Pancreas (tissue), 10 donors: ENCODE measurements around the gene MBD2. TPM values are rescaled to one million over a fixed set of nuclear protein-coding genes. Genes with fewer than 3 reads are reported as not detected.
"Not testable (repeated sequence)": the region's sequence is repeated elsewhere in the genome, so short reads cannot be mapped to it uniquely, and the experiment has no call there.

Source experiments
- ATAC-seq, 4 donors: fragments of 200-7000 bp; cut with Tn5 transposase; one replicate each; pipeline versions ENCODE4 v1.8.0 to v1.9.1; 2020; ENCODE audit warnings: mild to moderate bottlenecking in 4 of 4, moderate library complexity in 4 of 4
- DNase-seq, 6 donors: peaks; one replicate each; pipeline ENCODE4 v3.0.0-alpha.2; 2020
- FAIRE-seq: peaks from 2 replicates; lab custom pipeline; 2012; peaks lifted over from hg19 to GRCh38; lab: Jason Lieb, UNC
- H3K27ac ChIP-seq, 4 donors: fragments of 200-600 bp; sonication (generic); 1 replicate in 3 of 4; 2 replicates in 1 of 4; pipeline versions ENCODE4 v1.5.0 to v1.8.0; 2020
- H3K27me3 ChIP-seq, 4 donors: fragments of 200-600 bp; one replicate each; pipeline ENCODE4 v1.8.0; 2021
- H3K36me3 ChIP-seq, 3 donors: fragments of 200-600 bp; sonication (generic) in 1 of 3; one replicate each; pipeline versions ENCODE4 v1.5.0 to v1.8.0; 2020 to 2021
- H3K4me1 ChIP-seq, 3 donors: fragments of 200-600 bp; one replicate each; pipeline ENCODE4 v1.8.0; 2021
- H3K4me3 ChIP-seq, 4 donors: fragments of 200-600 bp; sonication (generic) in 2 of 4; one replicate each; pipeline versions ENCODE4 v1.5.0 to v1.8.0; 2020 to 2021
- H3K9me3 ChIP-seq, 4 donors: fragments of 200-600 bp; one replicate each; pipeline ENCODE4 v1.8.0; 2021
- CTCF ChIP-seq, 4 donors: fragments of 200-600 bp; sonication (generic) in 3 of 4; IDR thresholded peaks; one replicate each; pipeline versions ENCODE4 v1.5.0 to v1.8.0; 2021; ENCODE audit warnings: antibody characterized with exemption in 4 of 4
- WGBS, 2 donors: extraction: QIAGEN DNeasy Blood & Tissue Kit; methylation state at CpG; one replicate each; pipeline ENCODE4 v1.1.7; 2013; 5-methylcytosine and 5-hydroxymethylcytosine counted together
- intact Hi-C, 3 donors: fragments of 100-400 bp; cut with DNase I; formaldehyde crosslinking; loops; one replicate each; pipeline versions ENCODE4 v1.11.1 to v1.14.2; 2022
- polyA plus RNA-seq, 2 donors: library from polyadenylated mRNA; stranded (reverse); fragments of 200-250 nt; gene quantifications; one replicate each; pipeline ENCODE4 v1.2.3, GENCODE V29; 2013
- total RNA-seq, 6 donors: library from RNA; stranded (reverse); fragmentation: NEBNext Ultra II Directional in 4 of 6; extraction: Animal tissue kit (Norgen Biotek cat#: 25700) in 4 of 6; gene quantifications; one replicate each; pipeline versions ENCODE4 v1.2.1 to v1.2.4, GENCODE V29; 2021 to 2023
- donor health status: healthy with polysubstance abuse.
- donor health status: DM: no; HTN: no; CAD: no; lungs with moderate emphysema.
- donor health status: DM: no; HTN: no; CAD: no.
- donor health status: control.
- donor health status: control.
- donor health status: Bipolar disorder and iron deficiency.
- donor health status: DM: yes; HTN: yes; CAD: no.
- donor health status: DM: no; HTN: no; CAD: no.
- donor health status: DM: no; HTN: no; CAD: no.
- donor health status: DM: yes; HTN: yes; CAD: no.

The MBD2 gene
- total and polyA plus RNA-seq, 8 donors = 15.7 to 60.5 (median 47.0) TPM

- no peaks in the 10 kb centered on the region for H3K27me3 ChIP-seq
- TF ChIP-seq CTCF (IDR thresholded peaks at IDR 0.05) = no peak
- ATAC-seq (no peak), FAIRE-seq (no peak), DNase-seq (no peak)
- H3K27ac ChIP-seq = no peak overlapping the region
- 47 to 75% methylated on average over 1 of the region's 1 CpG for WGBS, 2 donors
- H3K9me3 ChIP-seq = no peaks in the 10 kb centered on the region
- no peaks in the 10 kb centered on the region for H3K36me3 ChIP-seq
- H3K4me1 ChIP-seq = peaks cover 0 to 9% (median 5%) of the 10 kb centered on the region in 3 donors
- H3K4me3 ChIP-seq = no peak overlapping the region
- intact Hi-C loops = no loop called here
Measured at GRCh38 chr18:54263904-54264336, 39.5 kb upstream of the MBD2 start.

- H3K27me3 ChIP-seq = no peaks in the 10 kb centered on the region
- FAIRE-seq (no peak), ATAC-seq (peak in 1 of 4 donors; percentile 56), DNase-seq (no peak)
- intact Hi-C loops = no loop called here
- H3K27ac ChIP-seq = no peak overlapping the region
- H3K4me3 ChIP-seq = no peak overlapping the region
- H3K4me1 ChIP-seq = peaks cover 3 to 20% (median 5%) of the 10 kb centered on the region in 3 donors
- no peak for TF ChIP-seq CTCF (IDR thresholded peaks at IDR 0.05)
- H3K36me3 ChIP-seq = no peaks in the 10 kb centered on the region
- no peaks in the 10 kb centered on the region for H3K9me3 ChIP-seq
- WGBS, 2 donors = 81 to 88% methylated on average over 3 of the region's 3 CpGs
Measured at GRCh38 chr18:54261894-54262293, 37.4 kb upstream of the MBD2 start.

- 55 to 63% methylated on average over 9 of the region's 9 CpGs for WGBS, 2 donors
- Histone ChIP-seq H3K4me1 (peaks cover 5 to 20% (median 8%) of the 10 kb centered on the region in 3 donors), H3K27me3 (no peaks in the 10 kb centered on the region), H3K36me3 (no peaks in the 10 kb centered on the region), H3K27ac (peak overlapping the region in 2 of 4 donors; percentile 34 to 54), H3K9me3 (no peaks in the 10 kb centered on the region), H3K4me3 (no peak overlapping the region)
- FAIRE-seq (no peak), ATAC-seq (peak; percentile 79 to 85 (median 82)), DNase-seq (no peak)
- intact Hi-C loops = no loop called here
- TF ChIP-seq CTCF (IDR thresholded peaks at IDR 0.05) = no peak
Measured at GRCh38 chr18:54260396-54261072, 36.1 kb upstream of the MBD2 start.

- FAIRE-seq, intact Hi-C loops: not testable (repeated sequence)
Measured at GRCh38 chr18:54257818-54258217, 33.3 kb upstream of the MBD2 start.

GRCh38 chr18:54257015-54257414 lies 32.5 kb upstream of the MBD2 start:
- Histone ChIP-seq H3K27me3 (no peaks in the 10 kb centered on the region), H3K27ac (no peak overlapping the region), H3K9me3 (no peaks in the 10 kb centered on the region), H3K36me3 (no peaks in the 10 kb centered on the region), H3K4me3 (no peak overlapping the region), H3K4me1 (peaks cover 17 to 35% (median 20%) of the 10 kb centered on the region in 3 donors)
- no peak for DNase-seq
- 39 to 49% methylated on average over 2 of the region's 2 CpGs for WGBS, 2 donors
- TF ChIP-seq CTCF (IDR thresholded peaks at IDR 0.05) = no peak
- no peak for ATAC-seq
- no peak for FAIRE-seq
- intact Hi-C loops = no loop called here

More at GRCh38 chr18:54257818-54258217, 33.3 kb upstream of the MBD2 start:
- not testable (repeated sequence) for DNase-seq, H3K4me3 ChIP-seq, H3K27ac ChIP-seq, H3K36me3 ChIP-seq, ATAC-seq, H3K27me3 ChIP-seq, H3K9me3 ChIP-seq
- WGBS, 2 donors = 67 to 82% methylated on average over 6 of the region's 6 CpGs
- H3K4me1 ChIP-seq = peaks cover 17 to 35% (median 20%) of the 10 kb centered on the region in 3 donors
